Activated CD4-positive, alpha-beta T cell treated with anti-CD3 and anti-CD28 coated beads, Interleukin-2, amount 10 ng/mL, durations not matched to agents 24 days and 14 days (primary cell): Measurements from ENCODE around the gene TMEM140. TPM values are rescaled to one million over a fixed set of nuclear protein-coding genes. Genes with fewer than 3 reads are reported as not detected.
"Not testable (repeated sequence)": the region's sequence is repeated elsewhere in the genome, so short reads cannot be mapped to it uniquely, and the experiment has no call there.

ENCODE experiments used
- DNase-seq: peaks from one replicate; pipeline ENCODE4 v3.0.0; 2022
- H3K27ac Mint-ChIP-seq: one replicate; pipeline ENCODE4 v1.8.0; 2022; ENCODE audit warnings: mild to moderate bottlenecking, mixed read lengths
- H3K27me3 Mint-ChIP-seq: one replicate; pipeline ENCODE4 v1.8.0; 2022; ENCODE audit warnings: mixed read lengths
- H3K36me3 Mint-ChIP-seq: one replicate; pipeline ENCODE4 v1.8.0; 2022; ENCODE audit warnings: low read depth, mild to moderate bottlenecking, mixed read lengths
- H3K4me1 Mint-ChIP-seq: one replicate; pipeline ENCODE4 v1.8.0; 2021; ENCODE audit warnings: mixed read lengths
- H3K4me3 Mint-ChIP-seq: one replicate; pipeline ENCODE4 v1.8.0; 2022; ENCODE audit warnings: mild to moderate bottlenecking, moderate library complexity, mixed read lengths
- H3K9me3 Mint-ChIP-seq: one replicate; pipeline ENCODE4 v1.8.0; 2021; ENCODE audit warnings: mixed read lengths
- intact Hi-C: fragments of 100-400 bp; cut with micrococcal nuclease; formaldehyde crosslinking; loops from one replicate; pipeline ENCODE4 v1.15.1; 2023
- total RNA-seq: library from RNA; stranded (reverse); gene quantifications from 2 replicates; pipeline ENCODE4 v1.2.3, GENCODE V29; 2022

Gene TMEM140
- total RNA-seq, 1 donor from 2014 or later = 2.2 TPM

DNA sequence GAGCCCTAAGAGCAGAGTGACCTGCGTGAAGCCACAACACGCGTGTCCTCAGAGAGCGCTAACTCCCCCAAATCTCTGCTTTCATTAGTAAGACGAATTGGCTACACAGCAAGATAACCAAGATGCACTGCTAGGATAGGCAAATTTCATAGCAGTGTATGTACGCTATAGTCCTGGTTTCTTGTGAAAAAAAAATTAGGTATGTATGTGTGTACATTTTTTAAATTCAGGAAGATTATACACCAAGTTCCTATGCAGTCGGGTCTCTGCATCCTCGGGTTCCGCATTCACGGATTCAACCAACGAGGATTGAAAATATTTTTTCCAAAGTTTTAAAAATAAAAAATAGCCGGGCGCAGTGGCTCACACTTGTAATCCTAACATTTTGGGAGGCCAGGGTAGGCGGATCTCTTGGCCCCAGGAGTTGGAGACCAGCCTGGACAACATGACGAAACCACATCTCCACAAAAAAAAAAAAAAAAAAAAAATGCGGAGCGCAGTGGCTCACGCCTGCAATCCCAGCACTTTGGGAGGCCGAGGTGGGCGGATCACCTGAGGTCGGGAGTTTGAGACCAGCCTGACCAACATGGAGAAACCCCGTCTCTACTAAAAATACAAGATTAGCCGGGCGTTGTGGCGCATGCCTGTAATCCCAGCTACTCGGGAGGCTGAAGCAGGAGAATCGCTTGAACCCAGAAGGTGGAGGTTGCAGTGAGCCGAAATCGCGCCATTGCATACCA lies 64.2 kb downstream of the TMEM140 start:
- not testable (repeated sequence) for DNase-seq, H3K9me3 Mint-ChIP-seq, H3K36me3 Mint-ChIP-seq, H3K27me3 Mint-ChIP-seq
- peak overlapping the region; percentile 95 for H3K4me3 Mint-ChIP-seq
- H3K27ac Mint-ChIP-seq = peak overlapping the region; percentile 70
- H3K4me1 Mint-ChIP-seq = peaks cover 26% of the 10 kb centered on the region
- intact Hi-C loops = loop anchor here (1.0 to 5.0 kb wide), 7 partner anchors 41 to 765 kb away; partner anchors contain the start of genes AGBL3, BPGM, CNOT4 and CYREN

DNA sequence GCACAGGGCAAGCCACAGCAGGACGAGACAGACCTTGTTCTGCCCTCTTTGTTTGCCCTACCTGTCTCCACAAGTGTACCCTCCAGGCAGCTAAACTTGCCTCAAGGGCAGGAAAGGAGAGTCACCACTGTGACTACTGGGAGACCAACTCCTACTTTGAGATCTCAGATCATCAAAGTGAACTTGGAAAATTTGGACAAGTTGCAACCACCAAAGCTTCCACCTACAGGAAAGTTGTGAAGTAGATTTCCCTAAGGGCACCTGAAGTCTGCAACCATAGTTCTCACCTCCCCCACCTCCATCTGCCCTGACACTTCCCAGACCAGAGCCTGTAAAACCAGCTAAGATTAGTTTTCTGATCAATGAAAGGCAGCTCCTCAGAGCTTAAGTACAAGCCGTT lies 66.0 kb downstream of the TMEM140 start:
- Mint-ChIP-seq H3K9me3 (no peaks in the 10 kb centered on the region), H3K4me3 (no peak overlapping the region), H3K27ac (no peak overlapping the region), H3K27me3 (peaks cover 4% of the 10 kb centered on the region), H3K36me3 (no peaks in the 10 kb centered on the region), H3K4me1 (peaks cover 13% of the 10 kb centered on the region)
- intact Hi-C loops = loop anchor here (5.0 kb wide), 1 partner anchor 763 kb away; the partner anchor contains the start of gene MTPN
- no peak for DNase-seq

DNA sequence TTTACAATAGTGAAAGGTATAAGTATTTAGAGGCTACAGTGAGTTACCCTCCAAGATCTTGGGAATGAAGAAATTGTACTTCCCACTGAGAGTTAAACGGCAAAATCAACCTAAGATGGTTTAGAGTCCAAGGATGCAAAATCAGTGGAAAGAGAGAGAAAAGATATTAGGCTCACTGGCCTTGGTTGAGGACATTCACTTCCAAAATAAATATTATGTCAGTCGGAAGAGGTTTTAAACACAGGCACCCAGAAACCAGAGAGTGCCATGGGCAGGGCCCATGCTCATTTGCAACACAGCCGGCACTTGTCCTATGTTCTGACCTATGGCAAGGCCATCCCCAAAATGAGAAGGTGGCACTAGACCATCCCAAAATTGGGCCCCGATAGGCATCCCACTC lies 67.3 kb downstream of the TMEM140 start:
- H3K27me3 Mint-ChIP-seq = peaks cover 6% of the 10 kb centered on the region
- no peaks in the 10 kb centered on the region for H3K9me3 Mint-ChIP-seq
- intact Hi-C loops = no loop called here
- H3K4me3 Mint-ChIP-seq = no peak overlapping the region
- H3K36me3 Mint-ChIP-seq = no peaks in the 10 kb centered on the region
- H3K27ac Mint-ChIP-seq = no peak overlapping the region
- H3K4me1 Mint-ChIP-seq = peaks cover 10% of the 10 kb centered on the region
- no peak for DNase-seq

DNA sequence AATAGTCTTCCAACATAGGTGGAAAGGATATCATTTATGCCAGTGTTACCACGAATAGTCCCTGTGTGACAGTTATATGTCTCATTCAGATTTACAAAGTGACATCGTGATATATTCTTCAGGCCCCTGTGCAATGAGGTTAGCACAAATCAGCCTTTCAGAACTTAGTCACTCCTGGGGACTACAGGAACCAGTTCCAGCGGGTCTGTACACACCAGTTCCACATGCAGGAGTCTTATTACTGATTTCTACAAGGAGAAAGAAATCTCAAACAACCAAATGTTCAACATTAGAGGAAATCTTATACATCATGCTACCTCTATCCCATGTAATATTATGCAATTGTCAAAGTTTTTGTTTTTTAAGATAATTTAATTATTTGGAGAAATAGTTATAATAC lies 67.8 kb downstream of the TMEM140 start:
- Mint-ChIP-seq H3K36me3 (no peaks in the 10 kb centered on the region), H3K27me3 (peaks cover 6% of the 10 kb centered on the region), H3K27ac (no peak overlapping the region), H3K4me1 (peaks cover 5% of the 10 kb centered on the region), H3K9me3 (no peaks in the 10 kb centered on the region), H3K4me3 (no peak overlapping the region)
- no peak for DNase-seq
- intact Hi-C loops = no loop called here

Other genes with a start within 250 kb of the TMEM140 start
- gene AGBL3, start 161.6 kb upstream of the TMEM140 start, total RNA-seq = 2.0 and 3.4 TPM in 2 replicates
- 52.8 and 55.1 TPM in 2 replicates for gene CYREN, start 22.6 kb downstream of the TMEM140 start, total RNA-seq
- 25.8 and 26.6 TPM in 2 replicates for gene WDR91, start 63.5 kb downstream of the TMEM140 start, total RNA-seq
- gene STRA8, start 85.8 kb downstream of the TMEM140 start, total RNA-seq = not detected in 2 replicates